ENCODE data around the gene U2AF2.
A peak's percentile ranks its signal among the peaks of the same experiment; 100 is the strongest.

U2AF2 gene

GRCh38 chr19:55621673-55622231 lies 33.1 kb upstream of the U2AF2 start:
- DNase-seq (ENCODE audit: low read depth): no peak

- DNase-seq (ENCODE audit: low read depth): no peak
These were observed 32.4 kb upstream of the U2AF2 start for GRCh38 chr19:55622242-55622969.

DNA sequence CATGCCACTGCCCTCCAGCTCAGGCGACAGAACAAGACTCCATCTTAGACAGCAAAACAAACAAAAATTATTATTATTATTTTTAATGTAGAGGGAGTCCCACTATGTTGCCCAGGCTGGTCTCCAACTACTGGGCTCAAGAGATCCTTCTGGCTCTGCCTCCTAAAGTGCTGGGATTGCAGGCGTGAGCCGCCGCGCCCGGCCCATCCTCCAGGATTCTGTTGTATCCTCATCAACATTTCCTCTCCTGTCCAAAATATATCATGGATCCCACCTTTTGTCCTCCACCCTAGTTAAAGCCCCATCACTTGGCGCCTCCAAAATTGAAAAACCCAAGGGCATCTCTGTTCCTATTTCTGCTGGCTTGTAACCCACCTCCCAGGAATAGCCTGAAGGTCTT lies 31.7 kb upstream of the U2AF2 start:
- DNase-seq (ENCODE audit: low read depth): no peak

- DNase-seq (ENCODE audit: low read depth): no peak
These were observed 31.3 kb upstream of the U2AF2 start for GRCh38 chr19:55623561-55623960.

DNA sequence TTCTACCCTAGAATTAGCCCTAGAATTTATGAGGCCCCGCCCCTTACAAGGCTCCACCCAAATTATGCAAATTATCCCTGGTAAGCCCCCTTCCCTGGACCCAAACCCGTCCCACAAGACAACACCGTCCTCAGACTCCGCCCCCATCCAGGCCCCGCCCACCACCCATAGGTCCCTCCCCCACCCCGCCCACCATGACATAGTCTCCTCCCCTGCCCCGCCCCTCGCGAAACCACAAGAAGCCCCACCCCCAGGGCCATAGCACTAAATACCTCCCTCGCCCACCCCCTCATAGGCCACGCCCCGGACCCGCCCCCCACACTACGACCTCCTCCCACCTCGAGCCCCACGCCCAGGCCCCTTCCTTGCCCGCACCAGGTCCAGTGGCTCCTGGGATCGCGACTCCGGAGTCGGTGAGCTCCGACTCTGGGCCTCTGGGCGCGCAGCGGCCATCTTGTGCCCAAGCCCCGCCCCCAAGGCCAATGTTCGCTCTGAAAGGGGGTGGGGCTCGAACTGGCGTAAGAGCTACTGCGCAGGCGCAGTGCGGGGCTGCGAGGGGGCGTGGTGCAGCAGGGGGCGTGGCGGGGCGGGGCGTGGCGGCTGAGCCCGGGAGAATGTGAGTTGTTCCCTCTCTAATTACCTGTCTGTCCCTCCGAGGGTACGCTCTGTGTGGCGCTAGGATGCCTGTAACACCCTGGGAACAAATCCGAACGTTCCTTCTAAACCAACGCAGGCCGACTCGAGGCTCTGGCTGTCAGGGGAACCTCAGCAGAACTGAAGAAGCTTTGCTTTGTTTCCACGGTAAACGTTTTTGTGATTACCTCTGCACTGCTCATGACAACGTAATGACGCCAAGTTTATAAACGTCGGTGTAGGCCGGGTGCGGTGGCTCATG lies 30.5 kb upstream of the U2AF2 start, which contains the start of gene ZNF784:
TSS of gene ZNF784 (minus strand) at position 458 of the 895 bp plus-strand sequence. CDS start at position 453, 5 bp downstream.
- peak; percentile 91 for DNase-seq (ENCODE audit: low read depth)

GRCh38 chr19:55625004-55625326 lies 29.9 kb upstream of the U2AF2 start:
- DNase-seq (ENCODE audit: low read depth): no peak

- DNase-seq (ENCODE audit: low read depth): peak; percentile 33
These were observed 28.5 kb upstream of the U2AF2 start for GRCh38 chr19:55626350-55626749.

DNA sequence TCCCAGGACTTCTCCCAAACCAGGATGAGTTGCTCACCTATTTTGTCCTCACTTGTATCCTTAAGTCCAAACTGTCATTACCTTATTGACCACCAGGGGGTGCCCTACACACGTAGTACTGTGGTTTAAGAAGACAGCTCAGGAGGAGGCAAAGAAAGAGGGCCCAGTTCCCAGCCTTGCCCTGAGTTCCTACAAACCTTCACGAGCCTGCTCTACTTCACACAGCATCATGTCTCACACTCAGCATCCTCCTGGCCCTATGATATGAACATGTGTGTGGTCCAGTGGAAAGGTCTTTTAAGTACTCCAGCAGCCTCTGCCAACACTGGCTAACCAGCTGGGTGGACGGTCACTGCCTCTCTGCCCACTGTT lies 22.4 kb upstream of the U2AF2 start:
- DNase-seq (ENCODE audit: low read depth): peak; percentile 69

DNA sequence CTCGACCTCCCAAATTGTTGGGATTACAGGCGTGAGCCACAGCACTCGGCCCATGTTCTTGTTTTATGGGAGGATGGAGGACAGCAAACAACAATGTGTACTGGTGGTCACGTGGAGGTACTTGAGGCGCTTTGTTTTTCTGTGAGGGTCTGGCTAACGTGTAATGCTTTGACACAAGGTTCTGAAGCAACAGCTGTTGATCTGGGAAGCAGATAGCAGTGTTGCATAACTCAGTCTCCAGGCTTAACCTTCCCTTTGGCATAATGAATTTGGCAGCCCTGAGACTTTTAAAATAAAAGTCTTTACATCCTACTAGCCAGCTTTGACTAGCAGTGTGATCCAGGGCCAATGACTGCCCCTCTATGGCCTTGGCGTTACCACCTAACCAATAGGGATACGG lies 21.0 kb upstream of the U2AF2 start:
- DNase-seq (ENCODE audit: low read depth): no peak

GRCh38 chr19:55635334-55635717 lies 19.5 kb upstream of the U2AF2 start:
- DNase-seq (ENCODE audit: low read depth): no peak

DNA sequence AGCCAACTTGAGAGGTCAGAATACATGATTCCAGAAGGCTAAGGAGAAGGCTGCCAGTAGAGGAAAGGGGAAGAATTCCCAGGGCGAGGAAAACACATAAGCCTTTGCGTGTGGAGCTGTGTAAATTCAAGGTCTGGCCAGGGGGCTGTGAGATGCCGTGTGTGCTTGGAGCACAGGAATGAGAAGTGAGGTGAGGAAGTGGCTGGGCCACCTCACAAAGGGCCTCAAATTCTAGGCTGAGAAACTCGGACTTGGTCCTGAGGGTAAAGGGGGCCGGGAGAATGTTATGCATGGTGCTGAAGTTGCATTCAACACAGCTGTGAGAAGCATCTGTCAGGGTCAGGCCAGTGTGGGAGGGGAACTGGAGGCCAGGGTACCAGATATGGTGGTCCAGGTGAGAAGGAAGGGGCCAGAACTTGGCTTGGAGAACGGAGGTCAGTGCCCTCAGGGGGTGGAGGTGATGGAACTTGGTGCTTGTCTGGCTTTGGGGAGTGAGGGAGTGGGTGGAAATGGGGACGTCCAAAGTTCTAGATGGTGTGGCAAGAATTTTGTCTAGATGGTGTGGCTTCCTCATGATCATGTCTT lies 18.9 kb upstream of the U2AF2 start:
- no peak for DNase-seq (ENCODE audit: low read depth)

DNA sequence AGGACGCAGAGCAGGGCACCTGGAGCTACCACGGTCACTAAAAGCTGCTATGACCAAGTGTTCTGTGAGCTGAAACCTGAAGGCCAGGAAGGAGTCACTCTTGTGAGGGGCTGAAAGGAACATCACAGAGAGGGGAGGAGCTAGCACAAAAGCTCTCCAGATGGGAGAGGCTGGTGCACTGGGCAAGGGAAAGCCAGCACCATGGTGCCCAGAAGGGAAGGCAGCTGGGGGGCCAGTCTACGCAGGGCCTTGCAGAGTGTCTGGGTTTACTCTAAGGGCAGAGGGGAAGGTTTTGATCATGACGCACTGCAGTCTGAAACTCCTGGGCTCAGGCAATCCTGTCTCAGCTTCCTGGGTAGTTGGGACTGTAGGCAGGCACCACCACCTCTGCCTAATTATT lies 18.1 kb upstream of the U2AF2 start:
- no peak for DNase-seq (ENCODE audit: low read depth)

DNA sequence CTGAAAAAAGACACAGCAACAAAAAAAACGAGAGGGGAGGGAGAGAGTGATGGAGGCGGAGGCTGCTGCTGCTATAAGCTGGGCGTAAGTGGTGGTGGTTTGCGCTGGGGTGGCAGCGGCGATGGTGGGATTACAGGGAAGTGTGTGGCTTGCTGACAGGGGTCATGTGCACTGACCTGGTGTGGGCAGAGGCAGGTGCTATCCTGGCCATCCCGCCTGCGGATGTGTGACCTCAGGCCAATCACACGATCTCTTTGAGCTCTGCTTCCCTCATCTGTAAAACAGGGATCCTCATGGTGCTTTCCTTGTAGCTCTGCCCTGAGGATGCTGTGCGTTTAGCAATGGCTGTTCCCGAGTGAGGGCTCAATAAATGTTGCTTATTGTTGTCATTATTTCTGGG lies 17.3 kb upstream of the U2AF2 start:
- DNase-seq (ENCODE audit: low read depth): no peak

GRCh38 chr19:55638864-55639359 lies 15.9 kb upstream of the U2AF2 start:
- no peak for DNase-seq (ENCODE audit: low read depth)

DNA sequence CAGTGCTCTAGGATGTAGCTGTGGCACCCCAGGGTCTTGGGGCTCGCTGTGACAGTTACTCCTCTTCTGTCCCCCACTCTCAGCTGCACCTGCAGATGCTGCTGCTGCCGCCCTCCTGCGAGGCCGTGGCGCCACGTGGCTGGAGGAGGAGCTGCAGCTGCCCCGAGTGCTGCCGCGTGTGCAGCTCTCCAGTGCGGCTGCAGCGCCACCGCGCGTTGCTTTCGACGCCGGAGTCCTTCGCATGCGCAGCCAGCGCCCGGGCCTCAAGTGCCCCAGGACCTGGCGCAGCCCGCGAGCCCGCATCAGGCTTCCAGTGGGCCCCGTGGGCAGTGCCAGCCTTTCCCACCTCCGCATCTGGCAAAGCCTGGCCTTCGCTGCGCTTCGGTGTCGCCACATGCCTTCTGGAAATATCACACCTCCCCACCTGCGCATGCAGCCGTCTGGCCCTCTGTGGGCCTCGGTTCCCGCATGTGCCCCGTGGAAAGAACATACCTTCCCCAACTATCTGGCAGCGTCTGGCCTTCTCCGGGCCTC lies 14.7 kb upstream of the U2AF2 start:
- DNase-seq (ENCODE audit: low read depth): peak; percentile 67

GRCh38 chr19:55640577-55641425 lies 14.0 kb upstream of the U2AF2 start, which contains the start of gene ZNF580:
TSS of gene ZNF580 (plus strand) at chr19:55641002. CDS start at chr19:55642509, 1,507 bp downstream.
- peak; percentile 46 for DNase-seq (ENCODE audit: low read depth)

DNA sequence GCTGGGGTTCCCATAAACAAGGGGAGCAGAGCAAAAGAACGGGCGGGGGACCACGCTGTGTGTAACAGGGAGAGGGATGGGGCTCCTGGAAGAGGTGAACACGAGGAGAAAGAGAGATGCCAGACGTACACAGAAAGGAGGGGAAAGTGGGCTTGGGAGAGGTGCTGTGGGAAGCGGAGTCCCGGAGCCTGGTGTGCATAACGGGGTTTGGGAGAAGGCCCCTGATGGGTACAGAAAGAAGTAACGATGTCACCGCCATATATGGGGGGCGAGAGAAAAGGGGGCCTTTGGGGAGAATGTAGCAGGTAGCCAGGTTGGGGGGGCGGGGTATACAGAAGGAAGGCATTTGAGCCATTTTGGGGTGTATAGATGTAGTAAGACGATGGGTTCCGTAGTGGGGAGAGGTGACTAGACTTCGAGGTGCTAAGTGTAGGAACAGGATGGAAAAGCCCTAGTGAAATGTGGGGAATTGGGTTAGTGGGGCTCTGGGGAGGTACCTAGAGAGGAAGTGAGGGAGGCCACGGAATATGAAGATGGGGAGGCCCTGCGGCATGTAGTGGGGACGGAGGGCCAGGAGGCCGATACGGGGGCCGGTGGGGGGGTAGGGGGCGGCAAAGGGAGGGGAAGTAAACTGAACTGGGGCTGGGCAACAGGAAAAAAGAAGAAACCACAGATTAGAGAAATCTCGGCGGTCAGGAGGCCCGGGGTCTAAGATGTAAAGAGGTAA lies 13.2 kb upstream of the U2AF2 start:
- no peak for DNase-seq (ENCODE audit: low read depth)

- no peak for DNase-seq (ENCODE audit: low read depth)
These were observed 12.5 kb upstream of the U2AF2 start for GRCh38 chr19:55642153-55643002.

Measured in activated T-helper 9 cell treated with anti-CD3 and anti-CD28 coated beads, Interleukin-2, amount 50 U/mL, for 16 hours (primary cell).